Measurements from ENCODE around the gene CYP4B1.
A peak's percentile ranks its signal among the peaks of the same experiment; 100 is the strongest.

- peak in 1 of 3 donors; percentile 17 for TF ChIP-seq POLR2AphosphoS5 (IDR thresholded peaks at IDR 0.05)
- TF ChIP-seq CTCF (IDR thresholded peaks at IDR 0.05) = no peak
- TF ChIP-seq EP300 (IDR thresholded peaks at IDR 0.05) = no peak
- no peak for TF ChIP-seq POLR2A (IDR thresholded peaks at IDR 0.05)
Measured at GRCh38 chr1:46798810-46799209, at the start of gene CYP4B1.
